ENCODE measurements around the gene PACS2. TPM values are rescaled to one million over a fixed set of nuclear protein-coding genes. Genes with fewer than 3 reads are reported as not detected.

Gene PACS2
- total RNA-seq, 4 donors from 2014 or later = 142 to 225 (median 183) TPM

DNA sequence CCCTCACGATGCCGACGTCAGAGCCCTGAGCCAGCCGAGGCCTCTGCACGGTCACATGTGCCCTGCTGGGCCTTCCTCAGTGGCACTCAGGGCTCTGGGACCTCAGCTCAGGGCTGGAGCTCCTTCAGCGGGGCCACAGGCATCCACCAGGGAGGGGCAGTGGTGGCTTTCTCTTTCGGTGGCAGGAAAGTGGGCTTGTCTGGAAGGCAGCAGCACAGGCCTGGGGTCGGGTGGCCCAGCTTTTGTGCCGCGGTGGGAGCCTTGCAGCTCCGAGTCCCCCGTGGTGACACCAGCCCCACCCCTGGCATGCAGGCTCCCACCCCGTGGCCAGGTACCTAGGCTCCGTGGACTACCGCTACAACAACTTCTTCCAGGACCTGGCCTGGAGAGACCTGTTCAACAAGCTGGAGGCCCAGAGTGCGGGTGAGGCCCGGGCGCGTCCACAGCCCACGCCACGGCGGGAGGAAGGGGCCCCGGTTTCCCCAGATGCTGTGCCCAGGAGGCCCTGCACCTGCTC, 69.6 kb downstream of the PACS2 start:
- H3K4me3 ChIP-seq = no peak overlapping the region
- H3K9me3 ChIP-seq = no peaks in the 10 kb centered on the region
- DNase-seq (ENCODE audit: low spot score in 2 of 2) = no peak
- no peaks in the 10 kb centered on the region for H3K27me3 ChIP-seq
- peaks cover 0 to 99% (median 4%) of the 10 kb centered on the region in 3 donors for H3K36me3 ChIP-seq
- peaks cover 0 to 11% (median 0%) of the 10 kb centered on the region in 4 donors for H3K4me1 ChIP-seq
- 93 to 95% methylated on average over 15 to 18 of the region's 23 CpGs for WGBS, 2 donors
- no peak for TF ChIP-seq POLR2A (IDR thresholded peaks at IDR 0.05)
- no peak for TF ChIP-seq CTCF (IDR thresholded peaks at IDR 0.05)
- TF ChIP-seq EP300 (IDR thresholded peaks at IDR 0.05) = no peak
- no peak overlapping the region for H3K27ac ChIP-seq

DNA sequence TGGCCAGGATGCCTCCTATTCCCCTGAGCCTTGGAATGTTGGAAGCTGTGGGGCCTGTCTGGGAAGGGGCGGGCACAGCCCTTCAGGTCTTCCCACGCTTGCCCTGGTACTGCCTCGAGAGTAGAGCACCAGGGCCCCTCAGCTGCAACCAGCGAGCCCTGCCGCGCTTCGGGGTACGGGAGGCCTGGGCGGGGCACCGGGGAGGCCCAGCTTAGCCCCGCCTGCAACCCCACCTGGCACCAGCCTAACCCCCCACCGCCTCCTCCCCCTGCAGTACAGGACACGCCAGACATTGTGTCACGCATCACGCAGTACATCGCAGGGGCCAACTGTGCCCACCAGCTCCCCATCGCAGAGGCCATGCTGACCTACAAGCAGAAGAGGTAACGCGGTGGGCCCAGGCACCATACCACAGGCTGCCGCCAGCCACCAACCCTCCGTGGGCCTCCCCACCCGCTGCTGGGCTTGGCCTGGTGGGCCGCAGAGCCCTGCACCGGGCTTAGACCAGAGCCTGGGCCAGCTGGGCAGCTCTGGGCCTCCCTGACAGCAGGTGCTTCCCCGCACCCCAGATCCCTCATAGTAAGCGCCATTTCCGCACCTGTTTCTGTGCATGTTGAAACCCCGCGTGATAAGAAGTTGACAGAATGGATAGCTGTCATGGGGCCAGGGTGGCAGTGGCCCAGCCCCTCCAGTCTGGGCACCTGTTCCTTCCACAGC, 70.2 kb downstream of the PACS2 start:
- Histone ChIP-seq H3K9me3 (no peaks in the 10 kb centered on the region), H3K4me1 (peaks cover 0 to 17% (median 3%) of the 10 kb centered on the region in 4 donors), H3K4me3 (no peak overlapping the region), H3K27ac (no peak overlapping the region), H3K27me3 (no peaks in the 10 kb centered on the region), H3K36me3 (peaks cover 0 to 92% (median 4%) of the 10 kb centered on the region in 3 donors)
- WGBS, 2 donors = 95 to 100% methylated on average over 10 to 27 of the region's 29 CpGs
- TF ChIP-seq POLR2A (IDR thresholded peaks at IDR 0.05) = no peak
- TF ChIP-seq EP300 (IDR thresholded peaks at IDR 0.05) = no peak
- no peak for TF ChIP-seq CTCF (IDR thresholded peaks at IDR 0.05)
- no peak for DNase-seq (ENCODE audit: low spot score in 2 of 2)

GRCh38 chr14:105385322-105385637, 70.7 kb downstream of the PACS2 start:
- TF ChIP-seq POLR2A (IDR thresholded peaks at IDR 0.05) (no peak), EP300 (IDR thresholded peaks at IDR 0.05) (no peak), CTCF (IDR thresholded peaks at IDR 0.05) (no peak)
- Histone ChIP-seq H3K27ac (no peak overlapping the region), H3K4me3 (no peak overlapping the region), H3K9me3 (no peaks in the 10 kb centered on the region), H3K27me3 (no peaks in the 10 kb centered on the region), H3K4me1 (peaks cover 0 to 22% (median 7%) of the 10 kb centered on the region in 4 donors), H3K36me3 (peaks cover 0 to 89% (median 4%) of the 10 kb centered on the region in 3 donors)
- 93% methylated on average over 16 to 19 of the region's 19 CpGs for WGBS, 2 donors
- no peak for DNase-seq (ENCODE audit: low spot score in 2 of 2)

GRCh38 chr14:105385698-105386365, 71.3 kb downstream of the PACS2 start:
- DNase-seq (ENCODE audit: low spot score in 2 of 2) = no peak
- Histone ChIP-seq H3K36me3 (peaks cover 0 to 89% (median 4%) of the 10 kb centered on the region in 3 donors), H3K27ac (no peak overlapping the region), H3K4me3 (no peak overlapping the region), H3K4me1 (peaks cover 0 to 28% (median 10%) of the 10 kb centered on the region in 4 donors), H3K9me3 (no peaks in the 10 kb centered on the region), H3K27me3 (no peaks in the 10 kb centered on the region)
- WGBS, 2 donors = 87 to 93% methylated on average over 16 to 18 of the region's 22 CpGs
- TF ChIP-seq CTCF (IDR thresholded peaks at IDR 0.05) (no peak), EP300 (IDR thresholded peaks at IDR 0.05) (no peak), POLR2A (IDR thresholded peaks at IDR 0.05) (no peak)
